ENCODE results near the gene NKX2-4. TPM values are rescaled to one million over a fixed set of nuclear protein-coding genes. Genes with fewer than 3 reads are reported as not detected.

NKX2-4 gene
- total RNA-seq, 6 experiments from 2014 or later, result not detected

- DNase-seq, result no peak
- Mint-ChIP-seq H3K27ac (no peak overlapping the region), H3K4me1 (ENCODE audit: low read depth) (0 out of 2 replicates have a peak, but pooled peaks cover under 1% of the 10 kb centered on the region), H3K4me3 (no peak overlapping the region), H3K27me3 (ENCODE audit: insufficient read depth) (peaks cover 5% of the 10 kb centered on the region; the same call in 1 of the 2 replicates), H3K9me3 (no peaks in the 10 kb centered on the region), H3K36me3 (ENCODE audit: low read depth) (peaks cover 31% of the 10 kb centered on the region)
- no peak for TF ChIP-seq CTCF (IDR thresholded peaks at IDR 0.05)
Observed at GRCh38 chr20:21386111-21386510, 11.2 kb downstream of the NKX2-4 start.

- no peaks in the 10 kb centered on the region for H3K27me3 Mint-ChIP-seq (ENCODE audit: insufficient read depth)
- H3K36me3 Mint-ChIP-seq (ENCODE audit: low read depth), result peaks cover 19% of the 10 kb centered on the region
- no peak for TF ChIP-seq CTCF (IDR thresholded peaks at IDR 0.05)
- H3K4me3 Mint-ChIP-seq, result no peak overlapping the region
- H3K27ac Mint-ChIP-seq, result no peak overlapping the region
- H3K4me1 Mint-ChIP-seq (ENCODE audit: low read depth), result peaks cover 11% of the 10 kb centered on the region; the same call in 1 of the 2 replicates
- H3K9me3 Mint-ChIP-seq, result no peaks in the 10 kb centered on the region
- no peak for DNase-seq
Observed at GRCh38 chr20:21384308-21384892, 12.9 kb downstream of the NKX2-4 start.

GRCh38 chr20:21381619-21382018, 15.7 kb downstream of the NKX2-4 start:
- Mint-ChIP-seq H3K27ac (no peak overlapping the region), H3K4me3 (no peak overlapping the region), H3K36me3 (ENCODE audit: low read depth) (peaks cover 14% of the 10 kb centered on the region), H3K27me3 (ENCODE audit: insufficient read depth) (no peaks in the 10 kb centered on the region), H3K9me3 (no peaks in the 10 kb centered on the region), H3K4me1 (ENCODE audit: low read depth) (peaks cover 23% of the 10 kb centered on the region)
- TF ChIP-seq CTCF (IDR thresholded peaks at IDR 0.05), result no peak
- DNase-seq, result no peak

- DNase-seq, result no peak
- Mint-ChIP-seq H3K4me3 (no peak overlapping the region), H3K27me3 (ENCODE audit: insufficient read depth) (no peaks in the 10 kb centered on the region), H3K27ac (no peak overlapping the region; the same call in 1 of the 2 replicates), H3K9me3 (no peaks in the 10 kb centered on the region), H3K36me3 (ENCODE audit: low read depth) (peaks cover 14% of the 10 kb centered on the region), H3K4me1 (ENCODE audit: low read depth) (peaks cover 28% of the 10 kb centered on the region)
- no peak for TF ChIP-seq CTCF (IDR thresholded peaks at IDR 0.05)
Observed at GRCh38 chr20:21380711-21381110, 16.6 kb downstream of the NKX2-4 start.

- H3K9me3 Mint-ChIP-seq, result no peaks in the 10 kb centered on the region
- H3K27ac Mint-ChIP-seq, result no peak overlapping the region
- H3K4me3 Mint-ChIP-seq, result no peak overlapping the region
- peaks cover 9% of the 10 kb centered on the region for H3K36me3 Mint-ChIP-seq (ENCODE audit: low read depth)
- no peak for TF ChIP-seq CTCF (IDR thresholded peaks at IDR 0.05)
- DNase-seq, result no peak
- peaks cover 28% of the 10 kb centered on the region for H3K4me1 Mint-ChIP-seq (ENCODE audit: low read depth)
- no peaks in the 10 kb centered on the region for H3K27me3 Mint-ChIP-seq (ENCODE audit: insufficient read depth)
Observed at GRCh38 chr20:21378259-21378658, 19.1 kb downstream of the NKX2-4 start.
